IMR-90 (cell line): Measurements from ENCODE around the gene RAD51AP1. TPM values are rescaled to one million over a fixed set of nuclear protein-coding genes. Genes with fewer than 3 reads are reported as not detected.

Source experiments
- ATAC-seq: fragments of 200-7000 bp; cut with Tn5 transposase; 2 replicates; pipeline ENCODE4 v1.9.1; 2020; ENCODE audit warnings: low read depth, mild to moderate bottlenecking, moderate library complexity
- BruUV-seq: library from RNA; stranded (reverse); fragments of 400-500 nt; replicated peaks from 2 replicates; lab custom pipeline; 2021; lab: Mats Ljungman, UMichigan
- CTCF ChIA-PET: fragments of 300-600 bp; formaldehyde crosslinking; extraction: SDS; loops from one replicate; lab custom pipeline; 2021; ENCODE audit warnings: antibody characterized with exemption; lab: Yijun Ruan, JAX
- POLR2A ChIA-PET: fragments of 300-600 bp; sonication (Branson Sonifier 250); formaldehyde crosslinking; loops from one replicate; lab custom pipeline; 2022; ENCODE audit warnings: antibody characterized with exemption; ENCODE audit not compliant: unreplicated experiment; lab: Charles Lee
- DNase-seq: peaks from one replicate; pipeline ENCODE4 v3.0.0; 2013
- H2AFZ ChIP-seq: replicated peaks from 2 replicates; pipeline ENCODE3; 2013; ENCODE audit warnings: low read length, mild to moderate bottlenecking; ENCODE audit not compliant: poor library complexity
- H2AK5ac ChIP-seq: 2 replicates; pipeline ENCODE4 v1.6.1; 2013; ENCODE audit warnings: low read depth, low read length, inconsistent platforms
- H2AK9ac ChIP-seq: replicated peaks from 2 replicates; pipeline ENCODE3; 2013; ENCODE audit warnings: mild to moderate bottlenecking, low read depth, low read length, moderate library complexity; ENCODE audit not compliant: poor library complexity
- H2BK120ac ChIP-seq: 2 replicates; pipeline ENCODE4 v1.6.1; 2013; ENCODE audit warnings: low read depth, low read length, inconsistent platforms
- H2BK15ac ChIP-seq: 3 replicates; pipeline ENCODE4 v1.6.1; 2013; ENCODE audit warnings: low read depth, low read length, inconsistent platforms
- H2BK20ac ChIP-seq: 2 replicates; pipeline ENCODE4 v1.6.1; 2013; ENCODE audit warnings: low read depth, mild to moderate bottlenecking, inconsistent platforms, low read length, moderate library complexity
- H2BK5ac ChIP-seq: 2 replicates; pipeline ENCODE4 v1.6.1; 2013; ENCODE audit warnings: mild to moderate bottlenecking, low read depth, low read length, inconsistent platforms; ENCODE audit not compliant: poor library complexity, severe bottlenecking
- H3K14ac ChIP-seq: replicated peaks from 2 replicates; pipeline ENCODE4 v1.6.1; 2013; ENCODE audit warnings: low read depth, low read length, inconsistent platforms
- H3K18ac ChIP-seq: 2 replicates; pipeline ENCODE4 v1.6.1; 2013; ENCODE audit warnings: low read depth, low read length, control low read depth
- H3K23ac ChIP-seq: 2 replicates; pipeline ENCODE4 v1.6.1; 2013; ENCODE audit warnings: low read depth, low read length, inconsistent platforms
- H3K27ac ChIP-seq: 2 replicates; pipeline ENCODE4 v1.5.1; 2013; ENCODE audit warnings: mild to moderate bottlenecking, control low read depth, low read length; ENCODE audit not compliant: insufficient read depth
- H3K27me3 ChIP-seq: 2 replicates; pipeline ENCODE4 v1.6.1; 2013; ENCODE audit warnings: low read length; ENCODE audit not compliant: control insufficient read depth, insufficient read depth
- H3K36me3 ChIP-seq: 2 replicates; pipeline ENCODE4 v1.6.1; 2013; ENCODE audit warnings: low read length, mixed read lengths; ENCODE audit not compliant: control insufficient read depth, insufficient read depth
- H3K4ac ChIP-seq: 2 replicates; pipeline ENCODE4 v1.6.1; 2013; ENCODE audit warnings: low read depth, low read length, inconsistent platforms
- H3K4me1 ChIP-seq: 2 replicates; pipeline ENCODE4 v1.6.1; 2013; ENCODE audit warnings: low read length, mixed read lengths; ENCODE audit not compliant: control insufficient read depth, insufficient read depth
- H3K4me2 ChIP-seq: 2 replicates; pipeline ENCODE4 v1.6.1; 2013; ENCODE audit warnings: low read depth, mild to moderate bottlenecking, control low read depth, low read length, moderate library complexity
- H3K4me3 ChIP-seq: 2 replicates; pipeline ENCODE4 v1.5.1; 2013; ENCODE audit warnings: low read depth, mild to moderate bottlenecking, control low read depth, low read length, moderate library complexity; ENCODE audit not compliant: insufficient read depth
- H3K56ac ChIP-seq: 2 replicates; pipeline ENCODE4 v1.6.1; 2013; ENCODE audit warnings: low read length, inconsistent platforms; ENCODE audit not compliant: insufficient read depth; ENCODE audit errors: extremely low read depth
- H3K79me1 ChIP-seq, 2 experiments: 2 replicates each; pipeline ENCODE4 v1.6.1; 2013; ENCODE audit warnings: low read length in 2 of 2, inconsistent platforms in 1 of 2, low read depth in 1 of 2
- H3K9ac ChIP-seq: 2 replicates; pipeline ENCODE4 v1.6.1; 2013; ENCODE audit warnings: low read depth, low read length, control low read depth
- H3K9me1 ChIP-seq: 2 replicates; pipeline ENCODE4 v1.6.1; 2013; ENCODE audit warnings: low read length, inconsistent platforms; ENCODE audit not compliant: insufficient read depth
- H3K9me3 ChIP-seq: 2 replicates; pipeline ENCODE4 v1.6.1; 2013; ENCODE audit warnings: low read length; ENCODE audit not compliant: control insufficient read depth, insufficient read depth
- H4K20me1 ChIP-seq: 2 replicates; pipeline ENCODE4 v1.6.1; 2013; ENCODE audit warnings: low read length, inconsistent platforms; ENCODE audit not compliant: insufficient read depth
- H4K5ac ChIP-seq: 2 replicates; pipeline ENCODE4 v1.6.1; 2013; ENCODE audit warnings: mild to moderate bottlenecking, low read depth, low read length, control low read depth
- H4K8ac ChIP-seq, 2 experiments: 2 replicates each; pipeline ENCODE4 v1.6.1; 2013; ENCODE audit warnings: low read depth in 2 of 2, low read length in 2 of 2, control low read depth in 1 of 2, inconsistent platforms in 1 of 2
- H4K91ac ChIP-seq: 2 replicates; pipeline ENCODE4 v1.6.1; 2013; ENCODE audit warnings: low read depth, low read length, inconsistent platforms; ENCODE audit not compliant: insufficient read depth
- CHD1 ChIP-seq: IDR thresholded peaks from 2 replicates; pipeline ENCODE4 v1.6.1; 2012; ENCODE audit warnings: low read depth, low read length, improper control_type of control experiment
- MAFK ChIP-seq: IDR thresholded peaks from 2 replicates; pipeline ENCODE4 v1.6.1; 2012; ENCODE audit warnings: low read depth, low read length, improper control_type of control experiment
- MAZ ChIP-seq: IDR thresholded peaks from 2 replicates; pipeline ENCODE4 v1.6.1; 2012; ENCODE audit warnings: low read depth, mild to moderate bottlenecking, low read length, improper control_type of control experiment, moderate library complexity, borderline replicate concordance
- MXI1 ChIP-seq: IDR thresholded peaks from 2 replicates; pipeline ENCODE4 v1.6.1; 2012; ENCODE audit warnings: low read depth, mild to moderate bottlenecking, low read length, moderate library complexity, borderline replicate concordance
- RAD21 ChIP-seq: IDR thresholded peaks from 2 replicates; pipeline ENCODE4 v1.6.1; 2012; ENCODE audit warnings: low read length, improper control_type of control experiment
- WGBS, 2 experiments: methylation state at CpG; one replicate each; pipeline versions ENCODE4 v1.1.5 to v1.1.7; 2013; ENCODE audit warnings: missing lambda C conversion rate in 2 of 2; ENCODE audit not compliant: insufficient read length in 1 of 2; ENCODE audit errors: extremely low coverage in 2 of 2; 5-methylcytosine and 5-hydroxymethylcytosine counted together
- dilution Hi-C: fragments of 300-500 bp; cut with HindIII; formaldehyde crosslinking; loops from one replicate; pipeline ENCODE4 v1.14.3; 2018; ENCODE audit warnings: low sequenced_read_pairs; ENCODE audit not compliant: unreplicated experiment
- in situ Hi-C: fragments of 300-500 bp; cut with MboI; formaldehyde crosslinking; loops from 3 replicates; pipeline ENCODE4 v1.14.3; 2019; ENCODE audit warnings: low sequenced_read_pairs, inconsistent platforms, mixed read lengths
- intact Hi-C: fragments of 100-400 bp; cut with micrococcal nuclease; formaldehyde crosslinking; loops from 2 replicates; pipeline ENCODE4 v1.10.0; 2022
- polyA plus RNA-seq, 3 experiments: library from polyadenylated mRNA; depleted of rRNA; stranded (reverse); fragments of >200 nt; gene quantifications; 2 replicates each; pipeline ENCODE4 v1.2.3, GENCODE V29; 2012; ENCODE audit warnings: low replicate concordance in 1 of 3
- total RNA-seq: library from RNA; depleted of rRNA; stranded (reverse); fragments of >200 nt; gene quantifications from 2 replicates; pipeline ENCODE4 v1.2.3, GENCODE V29; 2012

Gene RAD51AP1
- total and polyA plus RNA-seq, 2 of the 4 experiments (the other 2 are of a cell fraction), result 6.5 to 10.2 TPM

- H3K27ac ChIP-seq, result no peak overlapping the region
- no peak overlapping the region for H4K91ac ChIP-seq
- H2BK20ac ChIP-seq, result no peak overlapping the region
- H4K20me1 ChIP-seq, result no peaks in the 10 kb centered on the region
- H3K9me3 ChIP-seq, result no peaks in the 10 kb centered on the region
- no peak overlapping the region for H3K18ac ChIP-seq
- H3K9me1 ChIP-seq, result no peaks in the 10 kb centered on the region
- H2AK9ac ChIP-seq, result no peak overlapping the region
- H3K79me1 ChIP-seq, result no peaks in the 10 kb centered on the region; a peak in 1 of 4 replicates
- H4K5ac ChIP-seq, result no peak overlapping the region
- ChIA-PET POLR2A (interaction anchor here (0.6 kb wide), 1 partner anchor 527 kb away, joined by 10 read pairs; no protein-coding TSS in a partner anchor), CTCF (no interaction called here)
- WGBS, 2 experiments, result no CpG with 5 or more reads among the region's 1 CpG
- in situ Hi-C loops (no loop called here), dilution Hi-C loops (no loop called here), intact Hi-C loops (no loop called here)
- no peak overlapping the region for H3K14ac ChIP-seq
- TF ChIP-seq MAZ (no peak), MXI1 (no peak), CHD1 (no peak), RAD21 (no peak), MAFK (no peak)
- no peak overlapping the region for H3K4ac ChIP-seq
- H3K4me1 ChIP-seq, result no peaks in the 10 kb centered on the region
- no peak overlapping the region for H4K8ac ChIP-seq
- H3K36me3 ChIP-seq, result peaks cover 7% of the 10 kb centered on the region; the same call in 1 of the 2 replicates
- no peak overlapping the region for H3K4me3 ChIP-seq
- H3K23ac ChIP-seq, result no peak overlapping the region
- no peak overlapping the region for H2BK5ac ChIP-seq
- no peaks in the 10 kb centered on the region for H3K27me3 ChIP-seq
- ATAC-seq (no peak), DNase-seq (no peak)
- no TSS peak for BruUV-seq
- no peak overlapping the region for H3K4me2 ChIP-seq
- H3K56ac ChIP-seq, result no peak overlapping the region
- no peak overlapping the region for H2BK15ac ChIP-seq
- H3K9ac ChIP-seq, result no peak overlapping the region
- H2BK120ac ChIP-seq, result no peak overlapping the region
- H2AFZ ChIP-seq, result no peak overlapping the region
- no peak overlapping the region for H2AK5ac ChIP-seq
Measured at GRCh38 chr12:4552191-4552590, 13.5 kb downstream of the RAD51AP1 start.
